Esophagus muscularis mucosa (tissue), 3 donors: Measurements from ENCODE around the gene KIF16B.

Experiments
- CTCF ChIP-seq, 3 experiments: fragments of 200-600 bp in 2 of 3; fragments of 450-650 bp in 1 of 3; sonication (generic) in 2 of 3; IDR thresholded peaks; one replicate each; pipeline ENCODE4 v1.5.1; 2017 to 2019; ENCODE audit warnings: antibody characterized with exemption in 3 of 3, mild to moderate bottlenecking in 2 of 3, moderate library complexity in 1 of 3
- POLR2A ChIP-seq: fragments of 450-650 bp; IDR thresholded peaks from one replicate; pipeline ENCODE4 v1.6.1; 2017; ENCODE audit warnings: antibody characterized with exemption, moderate library complexity, mild to moderate bottlenecking, low read depth
- POLR2AphosphoS5 ChIP-seq, 2 donors: sonication (generic); formaldehyde crosslinking; IDR thresholded peaks; one replicate each; pipeline ENCODE4 v1.6.1; 2017; ENCODE audit warnings: antibody characterized with exemption in 2 of 2

GRCh38 chr20:16327606-16328005 is 245.6 kb downstream of the KIF16B start:
- TF ChIP-seq CTCF (IDR thresholded peaks at IDR 0.05) (no peak), POLR2A (no peak), POLR2AphosphoS5 (IDR thresholded peaks at IDR 0.05) (no peak)
